ENCODE data around the gene CCDC107.

DNA sequence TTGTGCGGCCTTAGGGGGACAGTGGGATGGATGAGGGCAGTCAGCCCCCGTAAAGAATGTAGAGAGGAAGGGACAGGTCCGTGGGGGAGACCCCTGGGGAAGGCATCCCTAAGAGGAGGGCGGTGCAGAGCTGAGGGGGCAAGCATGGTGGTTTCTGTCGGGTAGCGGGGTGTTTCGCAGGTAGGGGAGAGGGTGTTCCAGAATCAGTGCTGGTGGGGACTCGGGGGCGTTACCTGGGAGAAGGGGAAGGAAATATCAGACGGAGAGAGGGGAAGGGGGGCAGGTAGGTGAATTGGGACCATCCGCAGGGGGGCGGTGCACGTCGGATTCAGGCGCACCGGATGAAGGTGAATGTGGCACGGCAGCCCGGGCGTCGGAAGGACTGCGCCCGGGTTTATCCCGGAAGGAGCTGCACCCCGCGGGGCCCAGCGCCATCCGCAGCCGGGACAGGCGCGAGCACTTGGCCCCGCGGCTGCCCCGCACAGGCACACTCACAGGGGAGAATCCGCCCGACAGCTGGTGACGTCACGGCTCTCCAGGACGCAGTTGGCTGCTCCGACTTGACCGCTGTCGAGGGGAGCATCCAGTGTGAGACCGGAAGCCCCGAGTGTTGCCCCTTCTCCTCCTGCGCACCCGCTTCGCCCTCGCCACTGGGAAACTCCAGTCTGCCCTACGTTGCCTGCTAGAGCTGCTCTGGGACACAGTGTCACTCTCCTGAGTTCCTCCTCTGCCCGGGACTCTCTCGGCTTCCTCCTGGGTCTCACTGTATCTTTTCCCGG, 41.2 kb upstream of the CCDC107 start:
- TF ChIP-seq CTCF (conservative IDR thresholded peaks at IDR 0.05; ENCODE audit: low read depth, low read length) (no peak), EZH2 (IDR thresholded peaks at IDR 0.05; ENCODE audit: low read length, unreplicated experiment) (no peak)

All from PC-3 (cell line).